ENCODE data around the gene ASIC2.

DNA sequence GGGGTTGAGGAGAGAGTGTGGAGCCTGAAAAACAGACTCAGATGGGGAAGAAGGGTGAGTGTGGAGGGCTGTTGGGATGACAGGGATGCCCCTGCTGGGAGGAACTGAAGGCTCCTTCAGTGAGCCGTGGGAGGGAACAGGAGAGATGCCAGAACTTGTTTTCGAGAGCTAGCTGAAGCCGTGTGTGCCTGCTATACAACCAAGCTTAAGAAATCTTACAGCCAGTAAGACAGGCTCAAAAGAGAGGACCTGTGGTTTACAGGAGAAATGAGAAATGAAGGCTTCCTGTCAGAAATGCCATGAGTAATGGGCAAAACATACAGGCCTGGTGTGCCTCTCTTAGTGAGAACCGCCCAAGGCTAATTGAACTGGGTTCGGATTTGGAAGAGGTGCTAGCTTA, 201.8 kb downstream of the ASIC2 start:
- TF ChIP-seq CTCF (conservative IDR thresholded peaks at IDR 0.05; ENCODE audit: low read depth, low read length) (no peak), EZH2 (IDR thresholded peaks at IDR 0.05; ENCODE audit: low read length, unreplicated experiment) (no peak), EZH2phosphoT487 (IDR thresholded peaks at IDR 0.05; ENCODE audit: borderline replicate concordance, low read length) (no peak)
